ENCODE measurements around the gene SETD1B. TPM values are rescaled to one million over a fixed set of nuclear protein-coding genes. Genes with fewer than 3 reads are reported as not detected.

The SETD1B gene
- total RNA-seq, 1 experiment from 2014 or later: 40.4 TPM

Other genes with a start within 250 kb of the SETD1B start
- gene KDM2B, start 223.0 kb upstream of the SETD1B start, total RNA-seq (2021): 137 and 143 TPM in 2 replicates
- 24.7 and 26.3 TPM in 2 replicates for gene ORAI1, start 177.5 kb upstream of the SETD1B start, total RNA-seq (2021)
- gene MORN3, start 134.4 kb upstream of the SETD1B start, total RNA-seq (2021): 0.24 and 0.37 TPM in 2 replicates
- 21.9 and 25.8 TPM in 2 replicates for gene TMEM120B, start 91.3 kb upstream of the SETD1B start, total RNA-seq (2021)
- 29.1 and 29.3 TPM in 2 replicates for gene RHOF, start 10.3 kb upstream of the SETD1B start, total RNA-seq (2021)
- 0.22 TPM in 1 of 2 replicates, not detected in the other for gene HPD, start 54.9 kb downstream of the SETD1B start, total RNA-seq (2021)
- gene PSMD9, start 84.8 kb downstream of the SETD1B start, total RNA-seq (2021): 39.9 and 41.2 TPM in 2 replicates
- 0.81 and 0.97 TPM in 2 replicates for gene CFAP251, start 114.6 kb downstream of the SETD1B start, total RNA-seq (2021)
- 17.8 and 18.2 TPM in 2 replicates for gene BCL7A, start 217.9 kb downstream of the SETD1B start, total RNA-seq (2021)

Measured in H9 (cell line).